HG03565 (cell line): ENCODE results near the gene ZBTB11.
"Not testable (repeated sequence)": the region's sequence is repeated elsewhere in the genome, so short reads cannot be mapped to it uniquely, and the experiment has no call there.

Experiments used
- ATAC-seq: cut with Tn5 transposase; IDR thresholded peaks from one replicate; pipeline ENCODE4 v1.9.1; 2021; ENCODE audit warnings: mild to moderate bottlenecking, moderate library complexity; ENCODE audit not compliant: unreplicated experiment

The ZBTB11 gene

GRCh38 chr3:101643861-101644613 is 32.9 kb downstream of the ZBTB11 start:
- ATAC-seq = no peak

GRCh38 chr3:101643009-101643844 is 33.7 kb downstream of the ZBTB11 start:
- no peak for ATAC-seq

DNA sequence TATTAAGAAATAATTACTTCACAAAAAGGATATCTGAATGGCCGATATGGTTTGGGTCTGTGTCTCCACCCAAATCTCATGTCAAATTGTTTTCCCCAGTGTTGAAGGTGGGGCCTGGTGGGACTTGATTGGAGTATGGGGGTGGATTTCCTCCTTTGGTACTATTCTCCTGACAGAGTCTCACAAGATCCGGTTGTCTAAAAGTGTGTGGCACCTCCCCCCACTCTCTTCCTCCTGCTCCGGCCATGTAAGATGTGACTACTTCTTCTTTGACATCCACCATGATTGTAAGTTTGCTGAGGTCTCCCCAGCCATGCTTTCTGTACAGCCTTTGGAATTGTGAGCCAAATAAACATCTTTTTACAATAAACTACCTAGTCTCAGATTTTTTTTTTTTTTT is 34.5 kb downstream of the ZBTB11 start:
- ATAC-seq = no peak

DNA sequence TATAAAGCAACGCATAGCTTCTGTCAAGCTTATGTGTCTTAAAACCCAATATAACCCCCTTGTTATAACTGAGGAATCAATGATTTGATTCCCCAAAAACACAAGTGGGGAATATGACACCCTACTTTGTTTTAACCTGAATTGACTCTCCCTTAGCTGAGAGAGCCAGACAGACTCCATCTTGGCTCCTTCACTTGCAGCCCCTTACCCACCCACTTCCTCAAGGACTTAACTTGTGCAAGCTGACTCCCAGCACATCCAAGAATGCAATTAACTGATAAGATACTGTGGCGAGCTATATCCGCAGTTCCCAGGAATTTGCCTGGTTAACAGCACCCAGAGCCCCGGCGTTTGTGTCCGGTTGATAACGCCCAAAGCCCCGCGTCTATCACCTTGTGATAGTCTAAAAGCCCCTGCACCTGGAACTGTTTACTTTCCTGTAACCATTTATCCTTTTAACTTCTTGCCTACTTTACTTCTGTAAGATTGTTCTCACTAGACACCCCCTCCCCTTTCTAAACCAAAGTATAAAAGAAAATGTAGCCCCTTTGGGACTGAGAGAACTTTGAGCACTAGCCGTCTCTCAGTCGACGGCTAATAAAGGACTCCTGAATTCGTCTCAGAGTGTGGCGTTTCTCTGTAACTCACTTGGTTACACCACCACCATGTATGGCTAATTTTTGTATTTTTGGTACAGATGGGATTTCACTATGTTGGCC is 35.4 kb downstream of the ZBTB11 start:
- ATAC-seq = not testable (repeated sequence)

DNA sequence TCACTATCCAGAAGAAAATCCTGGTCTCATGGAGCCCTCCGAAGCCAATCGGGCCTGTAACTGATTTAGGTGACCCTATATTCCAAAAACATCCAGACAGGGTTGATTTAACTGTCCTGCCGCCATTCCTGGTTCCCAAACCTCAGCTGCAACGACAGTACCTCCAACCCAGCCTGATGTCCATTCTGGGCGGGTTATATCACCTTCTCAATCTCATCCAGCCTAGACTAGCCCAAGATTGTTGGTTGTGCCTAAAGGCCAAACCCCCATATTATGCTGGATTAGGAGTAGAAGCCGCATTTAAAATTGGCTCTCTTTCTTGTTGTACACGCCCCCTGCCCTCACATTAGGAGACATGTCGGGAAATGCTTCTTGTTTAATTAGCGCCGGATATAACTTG is 36.7 kb downstream of the ZBTB11 start:
- ATAC-seq = no peak

DNA sequence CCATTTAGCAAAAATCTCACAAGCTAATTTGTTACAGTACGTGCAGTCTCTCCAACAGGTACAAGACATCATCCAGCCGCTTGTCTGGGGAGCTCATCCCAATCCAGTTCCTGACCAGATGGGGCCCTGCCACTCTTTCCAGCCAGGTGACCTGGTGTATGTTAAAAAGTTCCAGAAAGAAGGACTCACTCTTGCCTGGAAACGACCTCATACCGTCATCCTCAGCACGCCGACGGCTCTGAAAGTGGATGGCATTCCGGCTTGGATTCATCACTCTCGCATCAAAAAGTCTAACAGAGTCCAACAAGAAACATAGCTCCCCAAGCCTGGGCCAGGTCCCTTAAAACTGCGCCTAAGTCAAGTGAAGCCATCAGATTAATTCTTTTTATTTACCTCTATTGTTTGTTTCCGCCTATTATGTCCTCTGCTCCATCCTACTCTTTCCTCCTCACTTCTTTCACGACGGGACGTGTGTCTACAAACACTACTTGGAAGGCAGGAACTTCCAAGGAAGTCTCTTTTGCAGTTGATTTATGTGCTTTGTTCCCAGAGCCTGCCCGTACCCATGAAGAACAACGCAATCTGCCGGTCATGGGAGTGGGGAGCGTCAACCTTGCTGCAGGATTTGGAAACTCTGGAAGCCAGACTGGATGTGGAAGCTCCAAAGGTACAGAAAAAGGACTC is 37.5 kb downstream of the ZBTB11 start:
- no peak for ATAC-seq

GRCh38 chr3:101638261-101638745 is 38.6 kb downstream of the ZBTB11 start:
- ATAC-seq = no peak

DNA sequence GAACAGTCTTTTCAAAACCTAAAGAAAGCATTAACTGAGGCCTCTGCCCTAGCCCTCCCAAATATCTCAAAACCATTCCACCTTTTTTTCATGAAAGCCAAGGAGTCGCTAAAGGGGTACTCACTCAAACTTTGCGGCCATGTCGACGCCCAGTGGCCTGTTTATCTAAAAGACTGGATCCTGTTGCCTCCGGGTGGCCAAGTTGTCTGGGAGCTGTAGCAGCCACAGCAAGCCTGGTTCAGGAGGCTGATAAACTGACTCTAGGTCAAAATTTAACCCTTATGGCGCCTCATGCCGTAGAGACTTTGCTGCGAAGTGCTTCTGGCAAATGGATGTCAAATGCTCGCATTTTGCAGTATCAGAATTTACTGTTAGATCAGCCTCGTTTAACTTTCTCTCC is 39.5 kb downstream of the ZBTB11 start:
- ATAC-seq = no peak

DNA sequence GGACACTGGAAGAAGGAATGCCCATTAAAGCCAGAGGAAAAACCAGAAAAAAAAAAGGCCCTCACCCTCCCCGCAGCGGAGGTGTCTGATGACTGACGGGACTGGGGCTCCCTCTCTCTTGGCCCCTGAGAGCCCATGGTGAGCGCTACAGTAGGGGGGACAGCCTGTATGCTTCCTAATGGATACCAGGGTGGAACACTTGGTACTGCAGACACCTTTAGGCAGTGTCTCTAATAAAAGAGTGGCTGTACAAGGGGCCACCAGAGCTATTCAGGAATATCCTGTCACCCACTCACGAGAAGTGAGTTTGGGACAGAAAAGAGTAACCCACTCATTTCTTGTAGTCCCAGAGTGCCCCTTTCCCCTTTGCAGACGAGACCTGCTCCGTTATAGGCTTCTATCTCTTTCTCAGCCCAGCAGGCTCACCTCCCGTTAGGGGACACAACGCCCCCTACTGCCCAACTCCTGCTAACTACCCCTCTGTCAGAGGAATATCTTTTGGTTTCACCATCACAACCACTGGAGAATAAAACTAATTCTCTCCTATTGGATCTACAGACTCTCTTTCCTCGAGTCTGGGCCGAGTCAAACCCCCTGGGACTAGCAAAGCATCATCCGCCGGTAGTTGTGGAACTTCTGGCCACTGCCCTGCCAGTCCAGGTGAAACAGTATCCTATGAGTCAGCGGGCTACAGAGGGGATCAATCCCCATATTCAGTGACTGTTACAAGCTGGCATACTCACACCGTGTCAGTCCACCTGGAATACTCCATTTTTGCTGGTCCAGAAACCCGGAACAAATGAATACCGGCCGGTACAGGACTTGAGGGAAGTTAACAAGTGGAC is 40.8 kb downstream of the ZBTB11 start:
- peak; percentile 86 for ATAC-seq

- ATAC-seq = no peak
Observed at GRCh38 chr3:101635345-101635744, 41.6 kb downstream of the ZBTB11 start.

DNA sequence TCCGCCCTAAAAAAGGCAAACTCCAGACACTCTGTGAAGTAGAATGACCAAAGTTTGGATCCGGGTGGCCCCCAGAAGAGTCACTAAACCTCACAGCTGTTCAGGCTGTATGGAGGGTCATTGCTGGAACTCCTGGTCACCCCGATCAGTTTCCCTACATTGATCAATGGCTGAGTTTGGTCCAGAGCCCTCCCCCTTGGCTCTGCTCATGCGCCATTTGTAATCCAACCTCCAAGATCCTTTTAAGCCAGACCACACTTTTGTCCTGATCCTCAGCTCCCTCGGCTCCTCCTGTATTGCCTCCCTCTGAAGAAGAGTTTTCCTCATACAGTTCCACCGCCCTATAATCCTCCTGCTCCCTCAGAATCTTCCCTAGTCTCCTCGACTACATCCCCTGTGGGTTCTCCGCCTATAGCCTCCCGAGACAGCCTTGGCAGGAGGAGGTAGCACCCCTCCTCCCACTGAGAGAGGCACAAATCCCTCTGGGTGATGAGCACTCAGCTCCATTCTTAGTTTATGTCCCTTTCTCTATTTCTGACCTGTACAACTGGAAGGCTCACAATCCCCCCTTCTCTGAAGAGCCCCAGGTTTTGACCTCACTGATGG is 42.2 kb downstream of the ZBTB11 start:
- no peak for ATAC-seq

GRCh38 chr3:101633186-101633585 is 43.7 kb downstream of the ZBTB11 start:
- ATAC-seq = no peak

GRCh38 chr3:101632586-101632985 is 44.3 kb downstream of the ZBTB11 start:
- no peak for ATAC-seq

DNA sequence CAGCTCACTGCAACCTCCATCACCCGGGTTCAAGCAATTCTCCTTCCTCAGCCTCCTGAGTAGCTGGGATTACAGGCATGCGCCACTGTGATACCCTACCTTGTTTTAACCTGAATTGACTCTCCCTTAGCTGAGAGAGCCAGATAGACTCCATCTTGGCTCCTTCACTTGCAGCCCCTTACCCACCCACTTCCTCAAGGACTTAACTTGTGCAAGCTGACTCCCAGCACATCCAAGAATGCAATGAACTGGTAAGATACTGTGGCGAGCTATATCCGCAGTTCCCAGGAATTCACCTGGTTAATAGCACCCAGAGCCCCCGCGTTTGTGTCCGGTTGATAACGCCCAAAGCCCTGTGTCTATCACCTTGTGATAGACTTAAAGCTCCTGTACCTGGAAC is 45.0 kb downstream of the ZBTB11 start:
- not testable (repeated sequence) for ATAC-seq

DNA sequence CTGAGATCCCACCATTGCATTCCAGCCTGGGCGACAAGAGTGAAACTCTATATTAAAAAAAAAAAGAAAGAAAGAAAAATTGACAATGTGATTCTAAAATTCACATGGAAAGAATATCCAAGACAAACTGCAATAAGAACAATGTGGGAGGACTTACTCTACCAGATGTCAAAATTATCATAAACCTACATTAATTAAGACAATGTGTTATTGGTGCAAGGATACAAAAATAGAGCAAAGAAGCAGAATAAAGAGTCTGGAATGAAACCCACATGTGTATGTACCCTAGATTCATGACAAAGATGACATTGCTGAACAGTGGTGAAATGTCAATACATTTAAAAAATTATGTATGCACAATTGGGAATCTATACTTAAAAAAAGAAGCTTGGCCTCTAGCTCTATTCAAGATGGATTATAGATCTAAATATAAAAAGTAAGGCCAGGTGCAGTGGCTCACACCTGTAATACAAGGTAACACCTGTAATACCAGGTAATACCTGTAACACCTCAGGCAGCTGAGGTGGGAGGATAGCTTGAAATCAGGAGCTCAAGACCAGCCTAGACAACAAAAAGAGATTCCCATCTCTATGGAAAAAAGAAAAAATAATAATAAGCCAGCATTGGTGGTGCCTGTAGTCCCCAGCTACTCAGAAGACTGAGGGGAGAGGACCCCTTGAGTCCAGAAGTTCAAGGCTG is 45.7 kb downstream of the ZBTB11 start:
- no peak for ATAC-seq

GRCh38 chr3:101629219-101629618 is 47.7 kb downstream of the ZBTB11 start:
- ATAC-seq = no peak

- ATAC-seq = no peak
Observed at GRCh38 chr3:101625879-101626278, 51.1 kb downstream of the ZBTB11 start.

GRCh38 chr3:101624857-101625256 is 52.1 kb downstream of the ZBTB11 start:
- no peak for ATAC-seq

GRCh38 chr3:101623656-101624055 is 53.3 kb downstream of the ZBTB11 start:
- ATAC-seq = no peak
